GM19351 (cell line): ENCODE measurements around the gene GOLGA8M.
"Not testable (repeated sequence)": the region's sequence is repeated elsewhere in the genome, so short reads cannot be mapped to it uniquely, and the experiment has no call there.

ENCODE experiments used
- ATAC-seq: cut with Tn5 transposase; IDR thresholded peaks from one replicate; pipeline ENCODE4 v1.9.1; 2021; ENCODE audit warnings: mild to moderate bottlenecking, moderate library complexity; ENCODE audit not compliant: unreplicated experiment

GOLGA8M gene

GRCh38 chr15:28664575-28664974 is 47.6 kb downstream of the GOLGA8M start:
- not testable (repeated sequence) for ATAC-seq

- not testable (repeated sequence) for ATAC-seq
Observed at GRCh38 chr15:28663717-28664116, 48.5 kb downstream of the GOLGA8M start.

- not testable (repeated sequence) for ATAC-seq
Observed at GRCh38 chr15:28660750-28661149, 51.5 kb downstream of the GOLGA8M start.

GRCh38 chr15:28656018-28656360 is 56.2 kb downstream of the GOLGA8M start:
- not testable (repeated sequence) for ATAC-seq

GRCh38 chr15:28655329-28656017 is 56.7 kb downstream of the GOLGA8M start:
- not testable (repeated sequence) for ATAC-seq

- not testable (repeated sequence) for ATAC-seq
Observed at GRCh38 chr15:28654194-28654593, 58.0 kb downstream of the GOLGA8M start.

GRCh38 chr15:28652538-28652937 is 59.7 kb downstream of the GOLGA8M start:
- not testable (repeated sequence) for ATAC-seq
